ENCODE results near the gene MFNG.

Gene MFNG

GRCh38 chr22:37440875-37441274, 45.3 kb downstream of the MFNG start:
- no peak overlapping the region for H3K4me3 ChIP-seq (ENCODE audit: low read length)
- no peaks in the 10 kb centered on the region for H4K20me1 ChIP-seq (ENCODE audit: control insufficient read depth, insufficient read depth, low read depth, low read length)
- no peaks in the 10 kb centered on the region for H3F3A ChIP-seq (ENCODE audit: control insufficient read depth, insufficient read depth)
- peaks cover 9% of the 10 kb centered on the region; the same call in 1 of the 2 replicates for H3K27me3 ChIP-seq (ENCODE audit: control insufficient read depth, low read length)
- peaks cover 4% of the 10 kb centered on the region; the same call in 1 of the 2 replicates for H3K9me3 ChIP-seq (ENCODE audit: control insufficient read depth, insufficient read depth, low read length)
- H3K4me2 ChIP-seq (ENCODE audit: low read length) = no peak overlapping the region
- 0 out of 2 replicates have a peak, but pooled peaks cover 3% of the 10 kb centered on the region for H3K4me1 ChIP-seq (ENCODE audit: control insufficient read depth, low read length)
- no peak for TF ChIP-seq EZH2phosphoT487 (IDR thresholded peaks at IDR 0.05; ENCODE audit: borderline replicate concordance, low read length)
- no peak for TF ChIP-seq CTCF (IDR thresholded peaks at IDR 0.05; ENCODE audit: low read depth, low read length, poor library complexity, severe bottlenecking)
- H3K79me2 ChIP-seq (ENCODE audit: control insufficient read depth, low read length) = no peaks in the 10 kb centered on the region
- no peaks in the 10 kb centered on the region for H3K36me3 ChIP-seq (ENCODE audit: control insufficient read depth, low read length)
- H3K9me2 ChIP-seq (replicated peaks; ENCODE audit: control insufficient read depth, low read length) = no peaks in the 10 kb centered on the region
- H3K27ac ChIP-seq (ENCODE audit: low read depth, low read length) = no peak overlapping the region

GRCh38 chr22:37439347-37439746, 46.8 kb downstream of the MFNG start:
- Histone ChIP-seq H3K4me2 (ENCODE audit: low read length) (no peak overlapping the region), H3K27ac (ENCODE audit: low read depth, low read length) (no peak overlapping the region), H3K79me2 (ENCODE audit: control insufficient read depth, low read length) (no peaks in the 10 kb centered on the region), H3K9me2 (replicated peaks; ENCODE audit: control insufficient read depth, low read length) (no peaks in the 10 kb centered on the region), H3K36me3 (ENCODE audit: control insufficient read depth, low read length) (no peaks in the 10 kb centered on the region), H3K27me3 (ENCODE audit: control insufficient read depth, low read length) (peaks cover 14% of the 10 kb centered on the region), H3K4me3 (ENCODE audit: low read length) (no peak overlapping the region), H3K4me1 (ENCODE audit: control insufficient read depth, low read length) (0 out of 2 replicates have a peak, but pooled peaks cover 3% of the 10 kb centered on the region), H3K9me3 (ENCODE audit: control insufficient read depth, insufficient read depth, low read length) (peaks cover 4% of the 10 kb centered on the region; the same call in 1 of the 2 replicates), H3F3A (ENCODE audit: control insufficient read depth, insufficient read depth) (no peaks in the 10 kb centered on the region), H4K20me1 (ENCODE audit: control insufficient read depth, insufficient read depth, low read depth, low read length) (no peaks in the 10 kb centered on the region)
- TF ChIP-seq EZH2phosphoT487 (IDR thresholded peaks at IDR 0.05; ENCODE audit: borderline replicate concordance, low read length) = no peak

GRCh38 chr22:37435970-37436603, 50.1 kb downstream of the MFNG start:
- no peaks in the 10 kb centered on the region for H3K36me3 ChIP-seq (ENCODE audit: control insufficient read depth, low read length)
- H3F3A ChIP-seq (ENCODE audit: control insufficient read depth, insufficient read depth) = no peaks in the 10 kb centered on the region
- no peaks in the 10 kb centered on the region for H3K4me1 ChIP-seq (ENCODE audit: control insufficient read depth, low read length)
- H4K20me1 ChIP-seq (ENCODE audit: control insufficient read depth, insufficient read depth, low read depth, low read length) = no peaks in the 10 kb centered on the region
- no peak overlapping the region for H3K27ac ChIP-seq (ENCODE audit: low read depth, low read length)
- H3K4me3 ChIP-seq (ENCODE audit: low read length) = no peak overlapping the region
- H3K4me2 ChIP-seq (ENCODE audit: low read length) = no peak overlapping the region
- TF ChIP-seq CTCF (IDR thresholded peaks at IDR 0.05; ENCODE audit: low read depth, low read length, poor library complexity, severe bottlenecking) = no peak
- TF ChIP-seq EZH2phosphoT487 (IDR thresholded peaks at IDR 0.05; ENCODE audit: borderline replicate concordance, low read length) = no peak
- peaks cover 38% of the 10 kb centered on the region for H3K27me3 ChIP-seq (ENCODE audit: control insufficient read depth, low read length)
- H3K79me2 ChIP-seq (ENCODE audit: control insufficient read depth, low read length) = no peaks in the 10 kb centered on the region
- no peaks in the 10 kb centered on the region for H3K9me2 ChIP-seq (replicated peaks; ENCODE audit: control insufficient read depth, low read length)
- peaks cover 4% of the 10 kb centered on the region; the same call in 1 of the 2 replicates for H3K9me3 ChIP-seq (ENCODE audit: control insufficient read depth, insufficient read depth, low read length)

GRCh38 chr22:37433786-37434185, 52.4 kb downstream of the MFNG start:
- Histone ChIP-seq H3K36me3 (ENCODE audit: control insufficient read depth, low read length) (no peaks in the 10 kb centered on the region), H3K9me3 (ENCODE audit: control insufficient read depth, insufficient read depth, low read length) (no peaks in the 10 kb centered on the region), H3F3A (ENCODE audit: control insufficient read depth, insufficient read depth) (no peaks in the 10 kb centered on the region), H3K4me2 (ENCODE audit: low read length) (no peak overlapping the region), H3K9me2 (replicated peaks; ENCODE audit: control insufficient read depth, low read length) (no peaks in the 10 kb centered on the region), H3K4me3 (ENCODE audit: low read length) (no peak overlapping the region), H4K20me1 (ENCODE audit: control insufficient read depth, insufficient read depth, low read depth, low read length) (no peaks in the 10 kb centered on the region), H3K27me3 (ENCODE audit: control insufficient read depth, low read length) (peaks cover 53% of the 10 kb centered on the region), H3K4me1 (ENCODE audit: control insufficient read depth, low read length) (no peaks in the 10 kb centered on the region), H3K79me2 (ENCODE audit: control insufficient read depth, low read length) (no peaks in the 10 kb centered on the region), H3K27ac (ENCODE audit: low read depth, low read length) (no peak overlapping the region)
- TF ChIP-seq EZH2phosphoT487 (IDR thresholded peaks at IDR 0.05; ENCODE audit: borderline replicate concordance, low read length) (no peak), CTCF (IDR thresholded peaks at IDR 0.05; ENCODE audit: low read depth, low read length, poor library complexity, severe bottlenecking) (no peak)

Data from DOHH2 (cell line).